Measurements from ENCODE around the gene TRMT2B.

- TF ChIP-seq POLR2A (IDR thresholded peaks at IDR 0.05; ENCODE audit: low read depth, low read length) (no peak), TCF7 (IDR thresholded peaks at IDR 0.05; ENCODE audit: borderline replicate concordance) (no peak), RAD21 (IDR thresholded peaks at IDR 0.05; ENCODE audit: insufficient read depth, low read depth, low read length) (no peak), CTCF (IDR thresholded peaks at IDR 0.05 in 2 of 3, conservative IDR thresholded peaks at IDR 0.05 in 1 of 3; ENCODE audit: control insufficient read depth in 2 of 3, extremely low read depth in 1 of 3, insufficient read depth in 1 of 3, low read depth in 3 of 3, low read length in 3 of 3) (no peak), USF2 (IDR thresholded peaks at IDR 0.05; ENCODE audit: borderline replicate concordance, low read depth, low read length) (no peak), TAF1 (IDR thresholded peaks at IDR 0.05; ENCODE audit: borderline replicate concordance, low read depth, low read length) (no peak), NFIC (IDR thresholded peaks at IDR 0.05; ENCODE audit: low read depth, low read length) (no peak), STAT1 (conservative IDR thresholded peaks at IDR 0.05) (no peak), GABPA (IDR thresholded peaks at IDR 0.05; ENCODE audit: low read depth) (no peak)
These were observed 87.5 kb downstream of the TRMT2B start for GRCh38 chrX:100964362-100964761.

Measured in GM12878 (cell line).